Amniotic epithelial cell (primary cell): ENCODE data around the gene TRIM7.
"Not testable (repeated sequence)": the region's sequence is repeated elsewhere in the genome, so short reads cannot be mapped to it uniquely, and the experiment has no call there.

Source experiments
- DNase-seq: peaks from one replicate; pipeline ENCODE4 v3.0.0-alpha.2; 2010; ENCODE audit warnings: low read depth

TRIM7 gene

GRCh38 chr5:181193656-181194055 is 11.3 kb downstream of the TRIM7 start:
- DNase-seq: no peak

- DNase-seq: no peak
These were observed 12.5 kb downstream of the TRIM7 start for GRCh38 chr5:181192337-181193046.

- peak; percentile 91 for DNase-seq
These were observed 13.3 kb downstream of the TRIM7 start for GRCh38 chr5:181191526-181192336.

- DNase-seq: peak; percentile 32
These were observed 14.1 kb downstream of the TRIM7 start for GRCh38 chr5:181190711-181191525.

GRCh38 chr5:181189962-181190710 is 14.9 kb downstream of the TRIM7 start:
- no peak for DNase-seq

- no peak for DNase-seq
These were observed 15.5 kb downstream of the TRIM7 start for GRCh38 chr5:181189363-181189961.

- DNase-seq: peak; percentile 64
These were observed 16.2 kb downstream of the TRIM7 start for GRCh38 chr5:181188700-181189362.

GRCh38 chr5:181187500-181188213 is 17.3 kb downstream of the TRIM7 start:
- DNase-seq: peak; percentile 71

- no peak for DNase-seq
These were observed 18.0 kb downstream of the TRIM7 start for GRCh38 chr5:181186986-181187499.

GRCh38 chr5:181186022-181186421 is 19.0 kb downstream of the TRIM7 start:
- DNase-seq: no peak

GRCh38 chr5:181185560-181185959 is 19.4 kb downstream of the TRIM7 start:
- no peak for DNase-seq

GRCh38 chr5:181184845-181185216 is 20.2 kb downstream of the TRIM7 start:
- no peak for DNase-seq

GRCh38 chr5:181182651-181183050 is 22.3 kb downstream of the TRIM7 start:
- DNase-seq: no peak

- peak; percentile 64 for DNase-seq
These were observed 23.1 kb downstream of the TRIM7 start for GRCh38 chr5:181181650-181182565.

- DNase-seq: not testable (repeated sequence)
These were observed 27.4 kb downstream of the TRIM7 start for GRCh38 chr5:181177559-181177958.

GRCh38 chr5:181176254-181176952 is 28.6 kb downstream of the TRIM7 start:
- no peak for DNase-seq

- peak; percentile 35 for DNase-seq
These were observed 31.3 kb downstream of the TRIM7 start for GRCh38 chr5:181173420-181174342.
